ENCODE results near the gene EIF5. TPM values are rescaled to one million over a fixed set of nuclear protein-coding genes. Genes with fewer than 3 reads are reported as not detected.

The EIF5 gene
- total and polyA plus RNA-seq, 3 donors from 2014 or later = 308 to 366 (median 309) TPM

GRCh38 chr14:103343905-103344797 is 10.1 kb downstream of the EIF5 start:
- no peak for DNase-seq
- intact Hi-C loops (cut with DNase I; ENCODE audit: low total_unique reads) = no loop called here
- no peak for TF ChIP-seq CTCF (IDR thresholded peaks at IDR 0.05)
- TF ChIP-seq POLR2A (IDR thresholded peaks at IDR 0.05) = no peak
- no peaks in the 10 kb centered on the region for H3K36me3 ChIP-seq (ENCODE audit: low read depth, missing control alignments)
- no peaks in the 10 kb centered on the region for H3K27me3 ChIP-seq
- H3K27ac ChIP-seq = no peak overlapping the region
- 56 to 66% methylated on average over 5 of the region's 5 CpGs for WGBS, 2 donors
- H3K4me3 ChIP-seq = no peak overlapping the region
- no peaks in the 10 kb centered on the region for H3K4me1 ChIP-seq
- H3K9me3 ChIP-seq = no peaks in the 10 kb centered on the region

GRCh38 chr14:103346286-103346685 is 12.2 kb downstream of the EIF5 start:
- no peak overlapping the region for H3K27ac ChIP-seq
- 43 to 65% methylated on average over 3 of the region's 3 CpGs for WGBS, 2 donors
- no peak for DNase-seq
- no peaks in the 10 kb centered on the region for H3K9me3 ChIP-seq
- H3K4me1 ChIP-seq = no peaks in the 10 kb centered on the region
- no peak overlapping the region for H3K4me3 ChIP-seq
- intact Hi-C loops (cut with DNase I; ENCODE audit: low total_unique reads) = no loop called here
- H3K36me3 ChIP-seq (ENCODE audit: low read depth, missing control alignments) = no peaks in the 10 kb centered on the region
- H3K27me3 ChIP-seq = no peaks in the 10 kb centered on the region
- TF ChIP-seq POLR2A (IDR thresholded peaks at IDR 0.05) (no peak), CTCF (IDR thresholded peaks at IDR 0.05) (no peak)

GRCh38 chr14:103347091-103347815 is 13.2 kb downstream of the EIF5 start:
- WGBS, 2 donors = 40 to 63% methylated on average over 12 of the region's 12 CpGs

GRCh38 chr14:103348154-103348553 is 14.1 kb downstream of the EIF5 start:
- Histone ChIP-seq H3K36me3 (ENCODE audit: low read depth, missing control alignments) (no peaks in the 10 kb centered on the region), H3K4me3 (no peak overlapping the region), H3K27ac (no peak overlapping the region), H3K27me3 (no peaks in the 10 kb centered on the region), H3K9me3 (no peaks in the 10 kb centered on the region), H3K4me1 (no peaks in the 10 kb centered on the region)
- no peak for DNase-seq
- no peak for TF ChIP-seq POLR2A (IDR thresholded peaks at IDR 0.05)
- TF ChIP-seq CTCF (IDR thresholded peaks at IDR 0.05) = no peak
- WGBS, 2 donors = 80 to 86% methylated on average over 5 of the region's 5 CpGs
- intact Hi-C loops (cut with DNase I; ENCODE audit: low total_unique reads) = no loop called here

More at GRCh38 chr14:103347091-103347815, 13.2 kb downstream of the EIF5 start:
- Histone ChIP-seq H3K4me1 (no peaks in the 10 kb centered on the region), H3K9me3 (no peaks in the 10 kb centered on the region), H3K36me3 (ENCODE audit: low read depth, missing control alignments) (no peaks in the 10 kb centered on the region), H3K27me3 (no peaks in the 10 kb centered on the region), H3K4me3 (no peak overlapping the region), H3K27ac (no peak overlapping the region)
- TF ChIP-seq POLR2A (IDR thresholded peaks at IDR 0.05) (no peak), CTCF (IDR thresholded peaks at IDR 0.05) (no peak)
- intact Hi-C loops (cut with DNase I; ENCODE audit: low total_unique reads) = no loop called here
- DNase-seq = no peak
